Erythroblast (primary cell): ENCODE results near the gene ACIN1.

Experiments
- DNase-seq, 2 experiments: peaks; one replicate each; lab custom pipeline; 2025; lab: John Stamatoyannopoulos, UW
- GATA1 ChIP-seq: IDR thresholded peaks from 2 replicates; pipeline ENCODE4 v1.6.1; 2011; ENCODE audit warnings: low read depth, mild to moderate bottlenecking, control low read depth, low read length, moderate library complexity
- POLR2A ChIP-seq: IDR thresholded peaks from 2 replicates; pipeline ENCODE4 v1.6.1; 2011; ENCODE audit warnings: mild to moderate bottlenecking, low read length

ACIN1 gene

DNA sequence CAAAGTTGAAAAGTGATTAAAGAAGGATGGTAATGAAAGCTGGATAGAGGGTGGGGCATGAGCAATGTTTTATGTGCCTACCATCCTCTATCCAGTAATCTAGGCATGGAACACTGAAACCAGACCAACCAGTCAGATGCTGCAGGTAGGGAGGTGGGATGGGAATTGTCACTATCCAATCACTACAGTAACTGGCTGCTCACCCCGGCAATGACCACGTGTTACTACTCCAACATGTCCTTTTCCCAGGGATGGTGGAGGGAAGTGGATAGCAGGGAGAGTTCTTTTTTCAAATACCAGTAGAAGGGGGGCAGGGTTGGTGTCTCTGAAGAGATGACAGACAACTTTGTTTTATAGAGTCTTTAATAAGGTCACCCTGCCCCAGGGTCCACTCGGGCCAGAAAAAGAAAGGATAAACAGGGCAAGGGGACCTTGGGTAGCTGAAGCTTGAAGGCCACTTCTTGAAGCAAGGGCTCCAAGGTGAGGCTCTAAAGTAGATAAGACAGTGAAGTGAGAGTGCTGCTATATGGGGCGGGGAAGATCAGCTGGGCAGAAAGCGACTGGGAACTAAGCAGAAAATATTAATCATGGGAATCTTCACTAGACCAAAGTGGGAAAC lies 22.9 kb downstream of the ACIN1 start:
- DNase-seq: no peak
- TF ChIP-seq GATA1: no peak
- TF ChIP-seq POLR2A: no peak

DNA sequence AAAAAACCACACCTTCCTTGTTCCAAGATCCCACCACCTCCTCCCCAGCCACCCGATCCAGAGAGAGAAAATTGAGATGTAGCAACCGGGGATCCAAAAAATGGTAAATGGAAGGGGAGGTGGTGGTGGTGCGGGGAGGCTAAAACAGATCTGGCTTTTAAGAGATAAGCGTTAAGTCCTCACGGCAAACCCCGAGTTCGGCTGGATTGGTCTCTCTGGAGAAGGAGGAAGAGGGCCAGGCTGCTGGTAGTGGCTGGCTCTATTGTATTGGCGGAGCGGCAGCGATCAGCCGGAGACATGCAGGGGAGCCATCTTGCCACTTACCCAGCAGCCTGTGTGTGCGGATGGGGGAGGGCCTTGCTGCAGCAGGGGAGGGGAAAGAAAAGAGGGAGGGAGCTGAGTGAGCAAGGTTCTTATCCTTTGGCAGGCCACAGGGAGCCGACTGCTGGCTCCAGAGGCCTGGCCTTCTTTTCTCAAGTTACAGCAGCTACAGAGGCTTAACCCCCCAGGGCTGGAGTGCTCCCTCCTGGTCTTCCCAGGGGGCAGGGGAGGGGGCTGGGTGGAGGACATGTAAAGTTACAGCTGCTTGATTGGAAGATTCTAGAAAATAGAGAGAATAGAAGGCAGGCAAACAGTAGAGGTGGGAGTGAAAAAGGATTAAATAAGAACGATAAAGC lies 23.6 kb downstream of the ACIN1 start:
- no peak for DNase-seq
- TF ChIP-seq POLR2A (peak; percentile 72), GATA1 (no peak)

DNA sequence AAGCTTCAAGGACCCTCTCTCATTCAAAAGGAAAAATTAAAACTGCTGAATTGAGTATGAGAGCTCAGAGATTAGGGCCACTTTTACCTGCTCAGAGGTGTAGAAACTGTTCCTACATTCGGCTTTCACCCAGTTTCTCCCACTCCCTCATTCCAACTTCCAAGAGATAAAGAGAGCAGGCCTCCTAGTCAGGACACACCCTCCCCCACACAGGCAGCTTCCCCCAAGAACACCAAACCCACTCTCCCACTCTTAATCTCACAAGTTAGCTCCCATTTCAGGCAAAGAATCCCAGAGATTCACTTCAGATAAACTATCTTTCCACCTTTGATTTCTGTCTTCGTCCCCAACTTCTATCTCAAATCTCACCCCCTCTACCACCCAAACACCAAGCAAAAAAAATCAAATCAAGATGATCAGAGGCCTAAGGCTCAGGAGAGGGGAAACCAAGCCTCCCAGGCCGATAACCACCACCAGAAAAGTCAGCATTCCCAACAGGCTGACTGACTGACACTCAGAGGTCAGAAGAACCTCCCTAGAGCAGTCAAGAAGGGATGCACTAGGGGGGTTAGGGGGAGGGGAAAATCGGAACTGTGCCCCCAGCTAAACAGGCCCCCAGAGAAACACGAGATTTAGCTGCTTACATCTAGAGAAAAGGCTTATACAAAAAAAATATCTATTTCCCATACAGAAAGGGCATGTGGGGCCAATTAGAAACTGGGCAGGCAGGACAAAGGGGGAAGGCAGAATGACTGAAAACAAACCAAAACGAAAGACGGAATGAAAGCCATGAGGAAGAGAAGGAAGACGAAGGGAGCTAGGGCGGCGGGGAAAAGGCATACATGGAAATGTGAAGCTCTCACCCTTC lies 24.4 kb downstream of the ACIN1 start:
- TF ChIP-seq POLR2A (no peak), GATA1 (no peak)
- no peak for DNase-seq

DNA sequence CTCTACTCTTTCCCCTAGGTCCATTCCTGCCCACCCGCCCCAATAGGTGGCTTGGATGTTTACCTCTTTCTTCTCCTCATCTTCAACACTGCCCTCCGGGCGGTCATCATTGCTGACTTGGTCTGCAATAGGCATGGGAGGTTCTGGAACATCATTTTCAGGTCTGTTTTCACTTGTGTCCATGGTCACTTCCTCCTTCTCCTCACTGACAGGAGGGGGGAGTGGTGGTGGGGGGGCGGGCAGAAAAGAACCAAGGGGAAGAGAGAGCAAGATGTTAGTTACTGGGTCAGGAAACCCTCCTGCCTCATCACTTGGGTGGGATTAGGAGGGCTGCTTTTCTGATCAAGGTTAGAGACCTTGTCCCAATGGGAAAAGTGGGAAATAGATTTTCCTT lies 25.5 kb downstream of the ACIN1 start:
- DNase-seq: no peak
- TF ChIP-seq GATA1 (no peak), POLR2A (no peak)

DNA sequence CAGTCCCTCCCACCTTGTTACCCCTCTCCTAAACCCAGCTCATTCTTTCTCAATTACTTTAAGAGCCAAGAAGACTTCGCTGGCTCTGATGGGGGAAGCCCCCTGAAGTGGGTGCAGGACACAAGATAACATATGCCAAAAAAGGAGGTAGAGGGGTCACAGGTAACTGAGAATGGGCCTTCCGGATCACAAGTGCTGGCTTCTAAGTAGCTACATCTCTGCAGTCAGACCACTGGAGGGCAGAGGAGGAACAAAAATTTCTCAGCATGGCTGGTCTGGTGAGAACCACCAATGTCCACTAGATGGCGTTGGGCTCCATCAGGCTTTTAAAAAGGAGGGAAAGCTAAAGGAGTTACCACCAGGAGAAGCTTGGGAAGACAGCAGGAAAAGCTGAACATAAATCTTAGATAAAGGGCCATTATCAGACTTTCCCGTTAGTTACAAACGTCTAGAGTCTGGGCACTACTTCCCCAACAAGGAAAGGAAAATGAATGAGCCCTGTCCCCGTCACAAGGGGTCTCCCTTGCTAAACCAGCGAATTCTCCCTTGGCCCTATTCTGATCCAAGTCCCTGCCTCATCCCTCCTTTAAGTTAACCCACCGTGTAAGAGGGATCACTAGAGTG lies 26.0 kb downstream of the ACIN1 start:
- TF ChIP-seq GATA1 (no peak), POLR2A (no peak)
- DNase-seq: no peak

DNA sequence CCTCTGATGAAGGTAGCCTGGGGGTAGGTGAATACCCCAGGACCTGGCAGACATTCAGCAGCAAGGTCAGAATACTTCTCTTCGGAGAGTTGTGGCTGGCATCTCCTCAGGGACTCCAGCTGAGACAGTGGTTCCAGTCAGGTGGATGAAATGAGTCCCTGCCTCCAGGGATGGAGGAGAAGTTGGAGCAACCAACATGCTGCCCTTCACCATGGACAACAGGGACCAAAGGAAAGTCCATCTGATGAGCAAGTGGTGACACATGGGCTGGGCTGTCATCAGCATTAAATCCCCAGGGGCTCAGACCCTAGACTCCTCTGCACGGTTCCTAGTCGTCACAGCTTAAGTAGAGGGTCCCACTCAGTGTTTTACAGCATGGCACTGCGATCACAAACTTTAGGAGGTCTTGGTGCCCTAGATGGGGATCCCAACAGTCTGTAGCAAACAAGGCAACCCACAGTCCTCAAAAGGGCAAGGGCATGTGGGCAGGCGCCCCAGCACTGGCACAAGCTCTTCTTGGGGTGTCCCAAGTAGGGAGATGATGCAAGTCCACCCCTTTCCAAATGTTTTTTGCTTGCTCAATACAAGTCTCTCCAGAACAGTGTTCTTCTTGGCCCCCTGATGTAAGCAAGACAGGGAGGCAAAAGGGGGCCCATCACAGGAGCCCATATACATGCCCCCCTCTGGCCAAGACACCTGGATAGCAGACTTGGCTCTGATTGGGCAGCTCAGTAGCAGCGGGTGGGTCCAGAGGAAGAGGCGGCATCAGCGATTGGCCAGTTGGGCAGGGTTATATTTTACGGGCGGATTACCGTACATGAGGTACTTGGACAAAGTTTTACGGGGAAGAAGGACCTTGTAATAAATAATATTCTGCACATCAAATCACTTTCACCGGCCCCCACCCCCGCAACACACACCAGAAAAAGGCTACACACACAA lies 26.8 kb downstream of the ACIN1 start:
- DNase-seq: no peak
- TF ChIP-seq GATA1 (no peak), POLR2A (no peak)

DNA sequence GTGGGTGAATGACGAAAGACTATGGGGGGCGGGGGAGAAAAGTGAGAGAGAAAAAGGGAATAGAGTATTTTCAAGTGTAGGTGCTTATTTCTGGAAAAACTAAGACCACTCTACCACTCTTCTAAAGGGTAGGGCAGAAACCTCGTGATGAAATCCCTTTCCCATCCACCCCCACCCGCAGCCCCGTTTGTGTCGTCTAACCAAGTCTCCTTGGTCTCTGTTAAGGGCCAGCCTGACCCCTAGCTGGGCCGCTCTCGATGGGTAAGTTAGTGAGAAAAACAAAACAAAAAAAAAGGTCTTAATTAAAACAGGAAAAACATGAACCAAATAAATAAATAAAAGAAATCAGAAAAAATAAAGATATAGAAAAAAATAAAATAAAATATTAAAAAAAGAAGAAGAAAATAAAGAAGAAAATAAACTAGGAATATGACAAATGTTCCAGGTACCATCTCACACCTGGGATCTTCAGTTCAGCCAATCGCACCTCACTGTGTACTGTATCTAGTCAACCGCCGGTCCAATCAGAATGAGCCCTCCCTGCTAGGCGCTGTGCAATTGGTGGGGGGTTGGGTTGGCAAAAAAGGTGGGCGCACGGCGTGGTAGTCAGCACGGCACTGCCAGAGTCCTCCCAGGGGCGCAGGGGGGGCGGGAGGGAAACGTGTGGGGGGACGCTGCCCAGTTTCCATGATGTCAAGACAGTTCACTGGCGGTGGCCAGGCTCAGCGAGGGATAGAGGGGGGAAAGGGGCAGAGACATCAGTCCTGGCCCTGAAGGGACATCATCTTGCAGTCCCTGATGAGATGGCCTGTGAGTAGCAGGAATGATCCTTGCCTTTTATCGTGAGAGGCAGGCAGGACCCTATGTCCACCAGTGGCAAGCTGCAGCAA lies 27.8 kb downstream of the ACIN1 start:
- TF ChIP-seq POLR2A (no peak), GATA1 (no peak)

DNA sequence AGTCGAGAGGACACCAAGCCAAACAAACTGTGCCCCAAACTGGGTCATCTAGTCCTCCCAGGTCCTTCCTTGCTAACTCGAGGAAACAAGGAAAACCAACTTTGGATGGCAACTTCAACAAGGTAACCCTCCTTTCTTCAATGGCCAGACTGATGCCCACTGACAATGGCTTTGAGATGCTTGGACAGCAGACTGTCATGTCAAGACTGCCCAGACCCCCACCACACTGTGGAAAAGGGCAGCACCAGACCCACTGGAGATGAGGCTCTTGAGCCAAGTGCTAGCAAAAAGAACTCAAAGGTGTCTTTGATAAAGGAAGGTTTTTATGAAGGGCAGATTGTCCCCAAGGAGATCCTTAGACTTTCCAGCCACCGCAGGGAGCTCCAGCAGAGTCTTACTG lies 28.6 kb downstream of the ACIN1 start:
- TF ChIP-seq POLR2A (no peak), GATA1 (no peak)

More for the DNA sequence above, 27.8 kb downstream of the ACIN1 start:
- no peak for DNase-seq

DNA sequence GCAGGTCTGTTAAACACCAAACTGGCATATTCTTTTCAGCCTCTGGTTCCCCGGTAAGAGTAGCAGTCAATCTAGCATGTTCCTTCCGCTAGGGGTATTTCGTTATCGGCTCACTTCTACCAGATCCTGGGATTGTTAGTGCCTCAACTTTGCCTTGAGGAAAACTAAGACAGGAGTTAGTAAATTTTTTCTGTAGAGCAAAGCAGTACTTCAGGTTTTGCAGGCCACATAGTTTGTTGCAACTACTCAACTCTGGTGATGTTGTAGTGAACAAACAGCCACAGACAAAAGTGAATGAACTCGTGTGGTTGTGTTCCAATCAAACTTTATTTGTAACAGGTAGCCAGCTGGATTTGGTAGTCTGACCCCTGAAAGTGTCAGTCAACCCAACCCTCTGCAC lies 31.3 kb downstream of the ACIN1 start:
- no peak for TF ChIP-seq GATA1
- TF ChIP-seq POLR2A: no peak
- DNase-seq: no peak

More for the DNA sequence above, 28.6 kb downstream of the ACIN1 start:
- no peak for DNase-seq

DNA sequence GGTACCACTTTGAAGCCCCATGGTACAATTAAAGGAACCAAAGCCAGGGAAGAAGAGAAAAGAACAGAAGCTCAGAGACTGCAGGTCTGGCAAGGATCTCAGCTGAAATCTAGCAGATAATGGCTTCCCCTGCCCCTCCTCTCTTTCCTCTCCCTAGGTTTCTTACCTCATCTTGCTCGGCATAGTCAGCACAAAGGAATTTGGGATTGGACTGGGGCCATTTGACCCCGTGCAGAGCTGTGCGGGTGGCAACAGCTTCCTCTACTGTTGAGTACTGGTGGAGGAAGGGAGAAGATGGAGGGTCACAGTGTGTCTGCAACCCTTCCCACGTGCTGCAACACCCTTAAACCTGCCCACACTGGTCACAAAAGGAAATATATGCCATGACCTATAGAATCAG lies 32.9 kb downstream of the ACIN1 start:
- TF ChIP-seq GATA1 (no peak), POLR2A (no peak)
- DNase-seq: no peak

DNA sequence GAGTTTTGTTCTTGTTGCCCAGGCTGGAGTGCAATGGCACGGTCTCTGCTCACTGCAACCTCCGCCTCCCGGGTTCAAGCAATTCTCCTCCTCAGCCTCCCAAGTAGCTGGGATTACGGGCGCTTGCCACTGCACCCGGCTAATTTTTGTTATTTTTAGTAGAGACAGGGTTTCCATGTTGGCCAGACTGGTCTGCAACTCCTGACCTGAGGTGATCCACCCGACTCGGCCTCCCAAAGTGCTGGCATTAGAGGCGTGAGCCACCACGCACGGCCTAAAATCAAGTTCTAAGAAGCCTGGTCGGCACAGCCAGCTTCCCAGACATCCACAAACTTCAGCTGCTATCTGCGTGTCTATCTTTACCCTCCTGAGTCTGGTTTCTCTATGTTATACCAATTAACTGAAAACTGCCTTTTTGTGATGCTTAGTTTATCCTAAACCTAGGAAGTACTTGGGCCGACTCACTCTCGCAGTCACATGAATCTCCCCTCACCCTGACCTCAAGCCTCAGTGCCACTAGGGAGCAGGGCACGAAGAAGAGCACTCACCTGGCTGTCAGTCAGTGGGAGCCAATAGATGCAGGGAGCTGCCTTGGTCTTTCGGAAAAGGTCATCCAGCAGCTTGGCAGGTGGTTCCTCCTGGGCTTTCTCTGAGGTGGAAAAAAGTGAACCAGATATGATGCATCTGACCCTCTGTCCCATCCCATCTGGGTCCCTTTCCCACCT lies 34.2 kb downstream of the ACIN1 start:
- TF ChIP-seq GATA1 (no peak), POLR2A (no peak)

More for the DNA sequence above, 34.2 kb downstream of the ACIN1 start:
- DNase-seq: no peak
